Stimulated activated CD4-positive, alpha-beta T cell treated with anti-CD3 and anti-CD28 coated beads, Interleukin-15, amount 100 ng/mL, for 48 hours (primary cell): ENCODE results near the gene C2CD2.
A peak's percentile ranks its signal among the peaks of the same experiment; 100 is the strongest.

ENCODE experiments used
- DNase-seq, 2 donors: peaks; one replicate each; pipeline ENCODE4 v3.0.0-alpha.2; 2020; ENCODE audit warnings: low read depth in 2 of 2

C2CD2 gene

DNA sequence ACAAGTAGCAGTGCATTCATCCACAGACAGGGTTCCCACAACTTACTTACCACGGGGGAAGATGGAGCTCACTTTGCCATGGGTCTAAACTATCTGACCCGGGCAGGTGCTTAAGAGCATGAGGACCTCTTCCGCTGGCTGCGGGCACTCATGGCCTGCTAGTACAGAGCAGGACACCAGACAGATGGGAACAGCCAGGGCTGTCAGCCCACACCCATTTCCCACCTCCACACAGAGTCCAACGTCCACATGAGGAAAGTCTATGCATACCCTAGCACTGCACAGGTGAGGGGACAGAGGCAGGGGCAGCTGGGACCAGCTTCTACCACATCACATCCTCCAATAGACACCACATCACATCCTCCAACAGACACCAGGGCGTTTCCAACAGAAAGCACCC, 38.9 kb downstream of the C2CD2 start:
- DNase-seq: no peak

DNA sequence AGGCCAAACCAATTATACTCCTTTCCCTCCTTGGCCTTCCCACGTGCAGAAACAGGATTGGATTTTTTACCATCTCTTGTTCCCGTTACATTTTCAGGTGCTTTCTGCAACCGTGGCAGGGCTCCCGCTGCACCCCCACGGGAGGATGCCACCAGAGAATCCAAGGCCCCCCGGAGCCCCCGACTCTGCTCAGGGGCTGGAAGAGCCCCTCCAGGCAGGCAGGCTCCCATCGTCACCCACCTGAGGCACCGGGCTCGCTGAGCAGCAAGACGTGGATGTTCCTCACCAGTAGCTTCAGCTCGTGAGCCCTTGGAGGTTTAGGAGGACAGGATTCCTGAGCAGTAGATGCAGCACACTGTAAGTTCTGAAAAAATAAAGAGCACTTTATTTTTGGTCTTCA, 39.5 kb downstream of the C2CD2 start:
- DNase-seq: no peak

DNA sequence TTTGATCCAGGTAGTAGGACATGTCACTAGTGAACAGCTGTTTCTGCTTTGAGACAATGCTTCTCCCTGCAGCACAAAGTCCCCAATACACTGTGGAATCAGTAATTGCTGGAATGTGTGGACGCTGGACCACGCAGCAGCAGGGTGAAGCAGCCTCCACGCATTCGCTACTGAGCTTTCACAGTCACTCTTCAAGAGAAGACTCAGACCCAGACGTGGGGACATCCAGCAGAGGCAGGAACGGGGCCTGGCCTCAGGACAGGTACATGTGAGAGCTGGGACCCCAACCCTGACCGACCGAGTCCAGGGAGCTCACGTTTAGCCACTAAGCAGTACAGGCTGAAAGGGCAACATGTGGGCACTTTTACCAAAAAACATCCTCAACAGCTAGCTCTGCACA, 40.6 kb downstream of the C2CD2 start:
- DNase-seq: no peak

GRCh38 chr21:41908829-41909228, 45.0 kb downstream of the C2CD2 start:
- DNase-seq: no peak

DNA sequence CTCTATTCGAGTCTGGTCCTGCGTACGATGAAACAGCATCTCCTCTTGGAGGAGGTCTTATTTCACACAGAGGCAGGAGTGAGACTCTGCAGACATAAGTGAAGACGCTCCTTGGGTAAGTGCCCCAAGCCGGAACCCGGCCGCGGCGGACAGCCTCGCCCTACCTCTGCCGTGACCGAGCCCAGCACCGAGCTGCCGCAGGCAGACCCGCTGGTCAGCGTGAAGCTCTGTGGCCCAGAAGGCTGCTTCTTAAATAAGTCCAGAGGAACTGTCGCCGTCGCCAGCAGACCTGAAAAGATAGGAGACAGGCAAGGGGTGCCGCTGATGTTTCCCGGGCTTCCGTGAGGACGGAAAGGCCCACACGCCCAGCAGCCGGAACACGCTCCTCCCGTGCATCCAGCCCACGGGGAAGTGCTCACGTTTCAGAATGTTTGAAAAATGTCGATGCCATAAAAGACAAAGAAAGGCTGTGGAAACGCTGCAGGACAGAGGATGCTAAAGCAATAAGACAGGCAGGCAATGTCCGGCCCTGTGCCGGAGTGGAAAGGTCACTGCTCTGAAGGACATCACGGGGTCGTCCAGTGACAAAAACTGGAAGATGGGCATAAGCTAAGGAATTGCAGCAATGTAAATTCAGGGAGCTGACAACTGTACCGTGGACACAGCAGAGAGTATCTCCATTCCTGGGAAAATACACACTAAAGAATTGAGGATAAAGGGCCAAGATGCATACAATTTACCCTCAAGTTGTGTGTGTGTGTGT, 46.1 kb downstream of the C2CD2 start:
- DNase-seq: no peak

GRCh38 chr21:41906770-41907169, 47.0 kb downstream of the C2CD2 start:
- DNase-seq: no peak

DNA sequence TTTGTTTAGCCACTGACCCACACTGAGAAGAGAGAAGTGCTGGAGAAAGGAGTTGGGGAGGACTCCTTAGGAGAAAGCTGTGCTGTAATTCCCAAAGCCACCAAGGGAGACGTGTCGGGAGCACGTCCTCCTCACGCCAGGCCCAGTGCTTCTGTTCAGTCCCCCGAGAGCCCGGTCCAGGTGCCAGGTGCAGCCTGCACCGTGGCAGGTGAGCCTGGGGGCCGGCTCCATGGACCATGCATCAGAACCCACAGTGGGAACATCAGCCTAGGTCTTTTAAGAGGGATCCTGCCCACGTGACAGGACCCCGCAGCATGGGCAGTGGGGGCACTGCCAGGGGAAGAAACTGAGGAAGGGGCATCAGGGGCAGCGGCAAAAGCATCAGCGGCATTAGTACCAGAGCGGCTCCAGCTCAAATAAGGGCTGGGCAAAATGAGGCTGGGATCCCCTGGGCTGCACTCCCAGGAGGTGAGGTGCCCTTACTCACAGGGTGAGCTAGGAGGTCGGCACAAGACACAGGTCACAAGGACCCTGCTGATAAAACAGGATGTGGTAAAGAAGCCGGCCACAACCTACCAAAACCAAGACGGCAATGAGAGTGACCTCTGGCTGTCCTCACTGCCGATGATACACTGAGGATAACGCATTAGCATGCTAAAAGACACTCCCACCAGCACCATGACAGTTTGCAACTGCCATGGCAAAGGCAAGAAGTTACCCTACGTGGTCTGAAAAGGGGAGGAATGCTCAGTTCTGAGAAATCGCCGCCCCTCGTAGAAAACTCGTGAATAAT, 50.1 kb downstream of the C2CD2 start:
- no peak for DNase-seq

GRCh38 chr21:41902946-41903345, 50.9 kb downstream of the C2CD2 start:
- no peak for DNase-seq

DNA sequence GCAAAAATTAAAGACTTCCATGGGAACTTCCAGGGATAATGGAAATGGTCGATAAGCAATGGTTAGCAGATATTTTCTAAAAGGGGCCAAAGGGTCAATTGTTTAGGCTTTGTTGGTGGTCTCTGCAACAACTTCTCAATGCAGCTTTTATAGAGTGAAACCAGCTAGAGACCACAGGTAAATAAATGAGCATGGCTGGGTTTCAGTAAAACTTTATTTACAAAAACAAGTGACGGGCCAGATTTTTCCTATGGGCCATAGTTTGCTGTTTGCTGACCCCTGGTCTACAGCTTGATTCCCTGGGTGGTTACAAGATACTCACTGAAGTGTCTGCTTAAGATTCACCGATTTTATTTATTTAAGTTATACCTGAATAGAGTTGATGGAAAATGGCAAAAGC, 52.0 kb downstream of the C2CD2 start:
- DNase-seq: no peak

DNA sequence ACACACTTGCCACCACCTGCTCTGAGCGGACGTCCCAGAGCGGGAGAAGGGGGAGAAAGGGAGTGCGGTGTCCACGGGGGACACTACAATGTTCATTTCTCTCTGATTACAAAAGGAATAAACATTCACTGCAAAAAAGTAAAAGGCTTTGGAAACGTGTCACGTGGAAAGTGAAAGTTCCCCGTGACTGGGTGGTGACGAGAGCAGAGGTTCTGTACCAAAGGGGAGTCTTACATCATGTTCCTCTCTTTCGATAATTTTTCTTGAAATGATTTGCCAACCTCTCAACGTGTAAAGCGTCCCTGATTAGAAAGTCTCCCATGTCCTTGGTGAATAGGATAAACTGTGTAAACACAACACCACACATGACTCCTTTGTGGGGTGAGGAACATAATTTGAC, 52.7 kb downstream of the C2CD2 start:
- peak; percentile 32 to 39 for DNase-seq

- DNase-seq: no peak
These were observed 53.4 kb downstream of the C2CD2 start for GRCh38 chr21:41900401-41900800.

DNA sequence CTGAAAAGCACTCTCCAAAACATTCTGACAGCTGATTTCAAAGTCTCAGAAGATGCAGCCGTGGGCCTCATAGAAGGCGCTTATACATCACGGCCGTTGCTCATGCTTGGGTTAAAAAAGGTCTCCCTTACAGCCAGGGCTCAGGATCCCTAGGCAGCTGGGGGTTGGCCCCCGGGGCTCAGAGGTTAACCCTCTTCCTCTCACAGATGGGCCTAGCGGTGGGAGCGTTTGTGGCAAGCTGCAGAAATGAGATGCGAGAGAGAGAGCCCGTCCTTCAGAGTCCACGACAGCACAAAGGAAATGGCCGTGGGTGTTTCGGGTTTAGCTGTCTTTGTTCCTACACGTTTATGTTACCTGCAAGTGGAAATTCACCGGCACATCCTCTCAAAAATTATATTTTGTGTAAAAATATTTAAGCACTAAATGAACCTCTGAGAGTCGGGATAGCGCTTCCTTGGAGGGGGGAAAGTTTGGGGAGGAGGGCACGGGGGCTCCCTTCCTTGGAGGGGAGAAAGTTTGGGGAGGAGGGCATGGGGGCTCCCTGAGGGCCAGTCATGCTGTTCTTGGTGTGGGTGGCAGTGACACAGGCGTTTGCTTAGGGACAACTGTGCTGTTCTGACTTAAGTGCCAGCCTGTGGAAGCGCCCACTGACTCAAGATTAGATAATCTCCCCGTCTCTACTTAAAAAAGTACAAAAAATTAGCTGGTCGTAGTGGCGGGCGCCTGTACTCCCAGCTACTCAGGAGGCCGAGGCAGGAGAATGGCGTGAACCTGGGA, 54.2 kb downstream of the C2CD2 start:
- peak; percentile 52 to 62 for DNase-seq

- no peak for DNase-seq
These were observed 54.8 kb downstream of the C2CD2 start for GRCh38 chr21:41898998-41899397.

DNA sequence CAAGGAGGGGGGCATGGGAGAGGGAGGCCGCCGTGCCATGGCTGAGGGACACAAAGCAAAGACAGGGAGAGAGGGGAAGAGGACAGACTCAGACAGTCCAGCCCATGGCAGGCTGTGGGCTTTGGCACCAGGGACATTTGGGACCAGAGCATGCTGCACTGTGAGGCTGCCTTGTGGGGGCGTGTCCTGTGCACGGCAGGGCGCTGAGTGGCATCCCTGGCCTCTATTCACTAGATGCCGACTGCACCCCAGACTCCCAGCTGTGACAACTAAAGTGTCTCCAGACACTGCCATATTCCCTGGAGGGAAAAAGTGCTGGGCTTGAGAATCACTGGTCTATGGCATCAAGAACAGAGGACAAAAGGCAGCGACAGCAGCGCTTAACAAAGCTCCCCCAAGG, 56.1 kb downstream of the C2CD2 start:
- no peak for DNase-seq

- DNase-seq: no peak
These were observed 56.7 kb downstream of the C2CD2 start for GRCh38 chr21:41897047-41897669.

GRCh38 chr21:41895643-41896493, 58.0 kb downstream of the C2CD2 start:
- peak in 1 of 2 donors; percentile 27 for DNase-seq

DNA sequence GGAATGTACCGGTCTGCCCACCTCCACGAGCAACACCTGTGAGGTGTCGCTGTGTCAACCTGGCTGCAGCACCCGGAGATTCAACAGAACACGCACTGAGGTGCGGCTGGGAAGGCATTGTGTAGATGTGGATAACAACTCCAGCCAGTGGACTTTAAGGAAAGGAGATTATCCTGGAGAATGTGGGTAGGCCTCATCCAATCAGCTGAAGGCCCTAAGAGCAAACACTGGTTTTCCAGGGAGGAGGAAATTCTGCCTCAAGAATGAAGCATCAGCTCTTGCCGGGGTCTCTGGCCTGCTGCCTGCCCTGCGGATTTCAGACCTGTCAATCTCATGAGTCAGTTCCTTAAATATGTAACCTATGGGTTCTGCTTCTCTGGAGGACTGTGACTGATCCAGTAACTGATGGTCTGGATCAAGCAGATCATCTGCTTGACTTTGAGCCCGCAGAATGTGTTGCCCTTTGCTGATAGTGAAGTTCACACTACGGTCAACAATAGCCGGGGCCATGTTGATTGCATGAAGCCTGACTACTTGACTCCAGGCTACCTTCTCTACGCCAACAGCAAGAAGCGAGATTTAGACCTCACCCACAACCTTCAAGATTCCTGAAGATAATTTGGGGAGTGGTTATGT, 58.8 kb downstream of the C2CD2 start:
- no peak for DNase-seq

- no peak for DNase-seq
These were observed 59.3 kb downstream of the C2CD2 start for GRCh38 chr21:41894511-41894910.

- no peak for DNase-seq
These were observed 61.1 kb downstream of the C2CD2 start for GRCh38 chr21:41892726-41893125.

DNA sequence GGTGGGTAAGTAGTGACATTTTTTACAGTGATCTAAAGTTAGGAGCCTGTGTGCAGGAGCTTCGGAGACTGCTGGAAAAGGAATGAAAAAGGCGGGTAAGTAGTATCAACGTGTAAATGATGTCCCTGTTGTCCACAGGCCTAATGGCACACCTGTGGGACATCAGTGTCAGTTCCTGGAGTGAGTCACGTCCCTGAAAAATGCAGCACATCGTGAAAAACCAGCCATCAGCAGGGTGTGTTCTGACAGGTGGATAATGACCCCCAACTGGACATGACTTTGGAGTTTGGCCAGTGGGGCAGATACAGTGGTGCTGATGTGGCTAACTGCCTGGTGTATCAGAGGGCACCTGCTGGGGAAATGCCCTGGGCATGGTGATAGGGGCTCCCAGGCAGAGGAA, 62.7 kb downstream of the C2CD2 start:
- no peak for DNase-seq

GRCh38 chr21:41890355-41890754, 63.5 kb downstream of the C2CD2 start:
- no peak for DNase-seq
